HG02852 (cell line): ENCODE results near the gene TOP3B.
"Not testable (repeated sequence)": the region's sequence is repeated elsewhere in the genome, so short reads cannot be mapped to it uniquely, and the experiment has no call there.

ENCODE experiments used
- ATAC-seq: cut with Tn5 transposase; IDR thresholded peaks from one replicate; pipeline ENCODE4 v1.9.1; 2021; ENCODE audit warnings: mild to moderate bottlenecking, moderate library complexity; ENCODE audit not compliant: unreplicated experiment

TOP3B gene

GRCh38 chr22:21927174-21927823 is 55.3 kb downstream of the TOP3B start:
- ATAC-seq, result no peak

DNA sequence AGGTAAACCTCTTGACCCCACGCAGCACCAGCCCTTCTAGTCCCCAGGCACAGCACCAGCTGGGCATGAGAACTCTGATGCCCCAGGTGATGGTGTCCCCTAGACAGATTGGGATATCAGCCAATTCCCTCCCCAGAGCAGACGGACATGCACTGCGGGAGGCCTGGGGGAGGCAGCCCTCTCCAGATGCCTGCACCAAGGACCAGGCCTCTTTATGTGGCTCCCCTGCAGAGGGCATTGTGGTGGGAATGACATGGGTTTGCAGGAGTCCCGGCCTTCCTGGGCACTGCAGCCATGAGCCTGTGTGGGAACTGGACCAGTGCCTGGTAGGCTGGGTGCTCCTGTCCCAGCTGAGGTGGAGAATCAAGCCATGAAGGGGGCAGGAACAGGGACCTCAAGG is 55.9 kb downstream of the TOP3B start:
- ATAC-seq, result no peak

GRCh38 chr22:21923163-21923561 is 59.4 kb downstream of the TOP3B start:
- ATAC-seq, result no peak

DNA sequence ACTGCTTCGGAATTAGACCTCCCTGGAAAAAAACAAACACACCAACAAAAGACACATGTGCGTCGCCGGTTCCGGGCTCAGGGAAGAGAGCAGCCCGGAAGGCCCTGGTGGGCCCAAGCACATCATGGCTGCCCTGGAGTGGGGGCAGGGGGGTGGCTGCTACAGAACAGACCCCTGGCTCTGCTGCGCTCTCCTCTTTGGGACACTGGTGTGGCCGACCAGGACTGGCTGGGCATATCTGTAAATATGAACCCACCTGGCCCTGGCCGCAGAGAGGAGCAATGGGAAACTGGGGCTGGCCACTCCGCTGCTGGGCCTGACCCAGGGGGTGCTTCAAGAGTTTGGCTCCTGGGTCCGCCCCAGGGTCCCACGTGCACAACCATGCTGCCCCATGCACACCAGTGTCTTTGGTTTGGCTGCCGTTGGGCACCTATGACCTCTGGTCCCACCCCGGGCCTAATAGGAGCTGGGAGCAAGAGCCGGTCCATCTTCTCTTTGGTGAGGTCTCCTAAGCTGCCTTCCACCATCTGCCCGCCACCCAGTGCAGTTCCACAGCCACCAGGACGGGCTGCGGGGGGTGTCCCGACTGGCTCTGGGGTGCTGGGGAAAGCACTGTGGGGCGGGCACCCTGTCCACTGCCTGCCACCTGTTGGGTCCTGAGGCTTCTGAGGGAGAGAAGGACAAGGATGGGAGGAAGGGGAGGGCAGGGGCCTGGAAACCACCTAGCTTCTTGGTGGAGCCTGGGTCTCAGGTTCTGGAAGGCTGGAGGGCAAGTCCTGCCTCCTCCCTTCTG is 60.0 kb downstream of the TOP3B start:
- ATAC-seq, result no peak

GRCh38 chr22:21921729-21922128 is 60.9 kb downstream of the TOP3B start:
- no peak for ATAC-seq

DNA sequence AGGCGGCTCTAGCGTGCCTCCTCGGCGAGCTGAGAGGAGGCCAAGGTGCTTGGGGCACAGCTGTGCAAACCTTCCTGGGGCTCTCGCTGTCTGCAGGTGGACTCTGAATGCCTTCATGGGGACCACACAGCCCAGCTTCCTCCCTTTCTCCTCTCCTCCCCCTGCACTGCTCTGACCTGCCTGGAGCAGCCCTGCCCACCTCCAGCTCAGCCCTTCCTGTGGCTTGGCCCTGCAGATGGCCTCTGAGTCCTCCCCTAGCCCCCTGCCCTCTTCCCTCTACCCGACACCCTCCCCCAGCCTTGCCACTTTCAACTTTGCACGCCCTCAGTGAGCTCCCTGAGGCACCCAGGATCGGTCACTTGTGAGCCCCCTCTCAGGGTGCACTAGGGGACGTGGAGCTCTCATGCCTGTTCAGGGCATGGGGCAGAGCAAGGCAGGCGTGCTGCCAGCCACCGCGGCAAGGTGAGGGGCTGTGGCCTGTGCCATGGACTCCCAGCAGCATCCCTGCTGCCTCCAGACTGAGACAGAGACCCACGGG is 61.3 kb downstream of the TOP3B start:
- no peak for ATAC-seq

DNA sequence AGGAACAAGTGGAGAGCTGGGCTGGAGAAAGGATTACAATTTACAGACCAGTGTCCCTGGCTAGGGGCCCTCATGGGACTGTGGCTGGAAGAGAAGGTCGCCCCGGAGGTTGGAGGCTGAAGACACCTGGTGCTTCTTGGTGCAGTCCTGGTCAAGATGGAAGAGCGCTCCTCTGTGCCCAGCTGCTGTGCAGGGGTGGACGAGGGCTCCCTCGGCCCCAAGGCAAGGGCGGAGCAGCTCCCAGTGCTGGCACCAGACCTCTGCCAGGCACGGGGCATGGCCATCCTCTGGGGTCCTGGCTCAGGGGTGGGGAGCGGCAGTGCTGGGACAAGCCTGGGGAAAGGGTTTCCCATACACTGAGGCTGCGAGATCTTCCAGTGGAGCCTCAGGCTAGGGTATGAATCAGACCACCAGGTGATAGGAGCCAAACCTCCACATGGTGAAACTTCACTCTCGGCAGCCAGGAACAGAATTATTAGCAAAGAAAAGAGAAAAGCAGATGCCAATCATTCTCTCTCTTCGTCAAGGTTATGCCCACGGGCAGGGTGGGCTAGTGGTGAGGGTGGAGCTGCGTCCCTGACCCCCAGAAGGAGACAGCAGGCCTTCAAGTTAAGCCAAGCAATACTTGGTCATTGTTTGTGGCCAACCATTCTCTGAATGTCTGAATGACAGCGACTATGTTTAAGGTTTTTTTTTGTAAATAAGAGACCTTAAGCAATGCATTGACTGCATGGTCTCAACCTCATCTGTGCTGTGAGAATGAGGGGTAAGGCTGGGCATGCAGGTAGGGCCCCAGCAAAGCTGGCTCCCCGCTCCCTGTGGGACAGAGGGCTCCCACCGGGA is 62.0 kb downstream of the TOP3B start:
- no peak for ATAC-seq

DNA sequence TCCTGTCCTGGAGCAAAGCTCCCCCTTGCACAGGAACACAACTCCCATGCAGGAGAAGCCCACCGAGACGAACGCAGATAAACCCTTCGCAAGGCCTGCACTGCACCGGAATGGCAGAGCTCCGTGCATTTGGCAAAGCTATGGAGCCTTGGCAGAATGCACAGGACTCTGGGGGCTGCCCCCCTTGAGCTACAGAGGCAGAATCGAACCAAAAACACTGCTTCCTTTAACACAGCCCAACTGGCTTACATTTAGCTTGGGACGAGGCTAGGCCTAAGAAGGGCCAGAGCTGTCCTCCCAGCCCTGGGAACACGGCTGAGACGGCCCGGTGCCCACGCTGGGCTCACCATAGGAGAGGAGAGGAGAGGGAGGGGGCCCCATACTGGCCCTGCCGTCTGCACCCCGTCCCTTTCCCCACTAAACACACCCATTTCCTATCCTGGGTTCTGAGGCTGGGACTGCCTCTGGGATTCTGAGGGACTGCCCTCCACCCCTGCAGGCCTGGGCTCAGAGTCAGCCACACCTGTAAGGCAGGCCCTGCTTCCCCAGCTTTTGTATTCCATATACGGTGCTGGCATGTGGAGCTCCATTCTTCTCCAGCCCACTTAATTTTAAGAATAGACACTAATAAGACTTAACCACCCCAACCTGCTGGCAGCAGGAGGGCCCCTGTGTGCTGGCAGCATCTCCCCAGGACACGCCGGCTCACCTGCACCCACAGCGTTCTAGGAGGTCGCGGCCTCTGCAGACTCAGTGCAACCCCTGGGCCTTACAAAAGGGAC is 62.9 kb downstream of the TOP3B start:
- no peak for ATAC-seq

DNA sequence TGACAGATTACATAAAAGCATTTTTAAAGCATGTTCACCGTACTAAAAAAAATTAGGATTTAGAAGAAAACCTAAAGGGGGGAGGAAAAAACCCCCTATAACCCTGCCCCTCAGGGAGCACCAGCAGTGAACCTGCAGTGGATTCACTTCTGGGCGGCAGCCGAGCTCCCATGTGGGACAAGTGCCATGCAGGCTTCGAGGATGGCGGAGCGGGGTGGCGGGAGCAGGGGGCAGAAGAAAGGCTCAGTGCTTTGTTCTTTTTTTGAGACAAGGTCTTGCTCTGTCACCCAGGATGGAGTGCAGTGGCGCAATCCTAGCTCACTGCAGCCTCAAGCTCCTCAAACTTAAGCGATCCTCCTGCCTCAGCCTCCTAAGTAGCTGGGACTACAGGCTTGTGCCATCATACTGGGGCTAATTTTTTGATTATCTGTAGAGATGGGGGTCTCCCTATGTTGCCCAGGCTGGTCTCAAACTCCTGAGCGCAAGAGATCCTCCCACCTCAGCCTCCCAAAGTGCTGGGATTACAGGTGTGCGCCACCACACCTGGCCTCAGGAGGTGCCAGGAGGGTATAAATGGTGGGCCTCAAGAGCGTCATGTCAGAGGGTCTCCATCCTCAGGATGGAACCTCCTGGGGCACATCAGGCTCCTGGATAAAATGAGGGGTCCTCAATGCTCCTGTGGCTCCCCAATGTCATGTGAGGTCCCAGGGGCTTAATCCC is 64.0 kb downstream of the TOP3B start:
- ATAC-seq, result no peak

GRCh38 chr22:21917959-21918261 is 64.7 kb downstream of the TOP3B start:
- ATAC-seq, result no peak

- ATAC-seq, result no peak
Measured at GRCh38 chr22:21917181-21917958, 65.2 kb downstream of the TOP3B start.

- no peak for ATAC-seq
Measured at GRCh38 chr22:21916309-21916918, 66.2 kb downstream of the TOP3B start.

- ATAC-seq, result no peak
Measured at GRCh38 chr22:21915624-21916308, 66.8 kb downstream of the TOP3B start.

- ATAC-seq, result not testable (repeated sequence)
Measured at GRCh38 chr22:21914033-21914642, 68.4 kb downstream of the TOP3B start.

- not testable (repeated sequence) for ATAC-seq
Measured at GRCh38 chr22:21910367-21910766, 72.2 kb downstream of the TOP3B start.

DNA sequence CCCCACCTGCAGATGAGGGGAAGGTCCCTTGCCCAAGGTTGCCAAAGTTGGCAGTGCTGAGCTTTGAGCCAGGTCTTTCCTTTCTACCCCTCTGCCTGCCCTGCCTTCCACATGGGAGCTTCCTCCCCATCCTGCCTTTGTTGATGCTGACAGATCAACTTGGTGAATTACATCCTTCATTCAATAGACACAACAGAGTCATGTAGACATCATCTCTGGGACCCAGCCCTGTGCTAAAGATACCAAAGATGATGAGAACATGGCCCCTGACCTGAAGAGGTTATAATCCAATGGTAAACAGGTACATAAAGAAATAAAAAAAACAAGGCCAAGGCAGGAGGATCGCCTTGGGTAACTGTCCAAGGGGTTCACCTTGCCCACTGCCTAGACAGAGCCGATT is 72.7 kb downstream of the TOP3B start:
- no peak for ATAC-seq

GRCh38 chr22:21907638-21908522 is 74.7 kb downstream of the TOP3B start:
- ATAC-seq, result no peak
